Inferior parietal cortex (tissue), 1 donor: Measurements from ENCODE around the gene ATG7.
"Not testable (repeated sequence)": the region's sequence is repeated elsewhere in the genome, so short reads cannot be mapped to it uniquely, and the experiment has no call there.

ENCODE experiments used
- DNase-seq: peaks from one replicate; pipeline ENCODE4 v3.0.0-alpha.2; 2016; ENCODE audit errors: extremely low spot score

ATG7 gene

GRCh38 chr3:11566916-11567315 lies 294.7 kb downstream of the ATG7 start:
- no peak for DNase-seq

DNA sequence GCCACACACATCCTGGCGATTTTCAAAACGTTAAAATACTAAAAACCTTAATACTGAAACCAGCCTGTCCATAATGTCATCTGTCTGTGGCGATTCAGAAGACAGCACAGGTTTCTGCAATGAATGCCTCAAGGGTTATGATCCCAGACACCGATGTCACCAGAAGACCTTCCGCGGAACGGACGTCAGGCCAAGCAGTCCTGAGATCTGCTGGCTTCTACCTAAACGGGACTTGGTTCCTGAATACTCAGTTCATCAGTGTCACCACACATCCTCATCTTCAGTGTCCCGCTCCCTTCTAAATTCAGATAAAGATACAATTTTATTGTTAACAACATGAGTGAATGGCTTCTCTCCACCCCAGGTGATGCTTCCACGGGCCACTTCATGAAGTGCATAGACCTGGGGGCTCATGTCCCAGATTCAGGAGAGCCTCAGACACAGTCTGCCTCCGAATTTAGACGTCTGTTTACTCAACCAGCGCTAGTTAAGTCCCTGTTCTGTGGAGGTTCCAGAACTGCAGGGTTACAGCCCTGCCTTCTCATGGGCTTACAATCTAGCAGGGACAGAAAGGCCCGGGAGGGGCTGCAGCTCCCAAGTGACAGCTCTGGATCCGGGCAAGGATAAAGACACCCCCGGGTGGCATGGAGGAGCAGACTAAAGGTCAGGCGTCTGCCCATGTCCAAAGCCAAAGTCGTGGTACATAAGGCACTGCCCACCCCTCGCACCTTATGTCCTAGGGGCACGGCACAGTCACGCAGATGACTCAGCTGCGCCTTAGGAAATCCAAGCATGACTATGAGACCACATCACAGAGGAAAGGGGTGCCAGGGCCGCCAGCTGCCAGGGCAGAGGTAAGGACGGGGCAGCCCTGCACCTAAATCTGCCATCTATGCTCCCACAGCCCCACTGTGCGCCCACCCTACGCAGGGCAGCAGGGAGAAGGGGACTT lies 295.6 kb downstream of the ATG7 start:
- no peak for DNase-seq

GRCh38 chr3:11568503-11569155 lies 296.4 kb downstream of the ATG7 start:
- no peak for DNase-seq

DNA sequence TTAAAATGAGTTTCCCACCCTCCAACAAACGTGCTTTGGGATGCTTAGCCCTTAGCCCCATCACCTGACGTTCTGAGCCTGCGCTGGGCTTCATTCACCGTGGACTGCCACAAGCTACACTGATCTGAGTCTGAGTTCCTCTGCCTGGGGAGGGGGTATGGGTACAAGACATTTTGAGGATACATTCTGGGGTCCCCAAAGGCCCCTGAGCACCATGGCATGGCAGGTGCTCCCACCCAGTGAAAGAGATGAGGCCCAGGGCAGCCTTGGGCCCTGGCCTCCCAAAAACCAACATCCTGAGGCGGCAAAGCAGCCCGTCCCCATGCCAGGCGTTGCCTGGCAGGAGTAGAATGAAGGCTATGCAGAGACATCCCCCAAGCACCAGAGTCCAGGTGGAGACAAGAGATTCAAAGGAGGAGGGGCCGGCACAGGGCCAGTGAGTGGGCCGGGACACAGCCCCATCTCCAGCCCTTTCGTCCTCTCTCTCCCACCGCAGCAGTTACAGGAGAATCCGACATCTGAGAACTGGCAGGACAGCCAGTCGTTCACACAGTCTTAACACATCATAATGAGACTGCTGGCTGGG lies 297.1 kb downstream of the ATG7 start:
- no peak for DNase-seq

GRCh38 chr3:11570251-11570650 lies 298.1 kb downstream of the ATG7 start:
- no peak for DNase-seq

DNA sequence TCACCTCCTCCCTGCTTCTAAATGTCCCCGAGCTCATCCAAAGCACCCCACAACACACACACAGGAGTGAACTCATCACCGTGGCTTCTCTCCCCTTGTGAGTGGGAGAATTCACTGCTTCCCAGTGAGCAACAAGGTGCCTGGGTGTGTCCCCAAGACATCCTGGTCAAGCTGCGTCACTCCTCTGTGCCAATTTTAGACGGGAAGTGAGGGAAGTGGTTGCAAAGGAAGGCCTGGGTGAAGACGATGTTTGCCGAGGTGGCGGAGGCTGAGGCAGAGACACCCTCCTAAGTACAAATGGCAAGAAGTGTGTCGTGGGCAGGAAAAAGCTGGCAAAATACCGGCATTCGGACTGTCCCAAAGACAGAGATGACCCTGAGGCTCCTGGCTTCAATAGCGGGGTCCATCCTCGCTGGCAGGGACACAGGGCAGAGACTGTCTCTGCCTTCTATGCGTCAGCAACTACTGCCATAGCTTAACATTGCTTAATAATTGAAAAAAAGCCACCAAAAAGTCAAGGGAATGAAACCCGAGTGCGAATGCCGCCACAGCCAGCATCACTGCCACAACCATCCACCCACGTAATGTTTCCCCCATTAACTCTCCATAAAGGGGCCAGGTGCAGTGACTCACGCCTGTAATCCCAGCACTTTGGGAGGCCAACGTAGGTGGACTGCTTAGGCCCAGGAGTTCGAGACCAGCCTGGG lies 298.7 kb downstream of the ATG7 start:
- no peak for DNase-seq

DNA sequence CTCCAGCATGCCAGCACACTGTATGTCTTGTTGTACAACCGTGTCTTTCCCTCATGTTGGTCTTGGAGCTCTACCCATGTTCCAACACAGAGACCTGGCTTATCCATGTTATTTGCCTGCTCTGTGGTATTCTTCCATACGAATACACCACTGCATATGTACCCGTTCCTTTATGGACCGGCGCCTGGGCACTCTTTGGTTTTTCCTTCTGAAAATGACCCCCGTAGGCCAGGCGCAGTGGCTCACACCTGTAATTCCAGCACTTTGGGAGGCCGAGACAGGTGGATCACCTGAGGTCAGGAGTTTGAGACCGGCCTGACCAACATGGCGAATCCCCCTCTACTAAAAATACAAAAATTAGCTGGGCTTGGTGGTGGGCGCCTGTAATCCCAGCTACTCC lies 300.5 kb downstream of the ATG7 start:
- not testable (repeated sequence) for DNase-seq

- no peak for DNase-seq
These were observed 302.9 kb downstream of the ATG7 start for GRCh38 chr3:11574981-11575669.

- no peak for DNase-seq
These were observed 303.5 kb downstream of the ATG7 start for GRCh38 chr3:11575677-11576076.

DNA sequence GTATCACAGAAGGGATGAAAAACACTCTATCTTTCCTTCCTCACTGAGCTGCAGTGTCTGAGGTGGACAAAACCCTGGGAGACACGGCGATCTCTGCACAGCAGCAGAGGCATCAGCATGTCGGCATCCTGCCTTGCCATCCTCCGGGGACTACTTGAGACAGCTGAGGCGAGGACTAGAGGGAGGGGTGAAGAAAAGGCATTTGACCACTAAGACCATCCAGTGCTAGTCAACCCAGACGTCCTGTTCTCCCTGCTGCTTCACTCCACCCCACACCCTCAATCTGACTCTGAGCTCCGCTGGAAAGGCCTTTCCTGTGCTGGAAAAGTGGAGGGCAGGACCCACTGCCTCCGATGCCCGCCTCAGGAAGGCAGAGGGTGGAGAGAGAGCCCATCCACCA lies 304.3 kb downstream of the ATG7 start:
- DNase-seq = no peak

DNA sequence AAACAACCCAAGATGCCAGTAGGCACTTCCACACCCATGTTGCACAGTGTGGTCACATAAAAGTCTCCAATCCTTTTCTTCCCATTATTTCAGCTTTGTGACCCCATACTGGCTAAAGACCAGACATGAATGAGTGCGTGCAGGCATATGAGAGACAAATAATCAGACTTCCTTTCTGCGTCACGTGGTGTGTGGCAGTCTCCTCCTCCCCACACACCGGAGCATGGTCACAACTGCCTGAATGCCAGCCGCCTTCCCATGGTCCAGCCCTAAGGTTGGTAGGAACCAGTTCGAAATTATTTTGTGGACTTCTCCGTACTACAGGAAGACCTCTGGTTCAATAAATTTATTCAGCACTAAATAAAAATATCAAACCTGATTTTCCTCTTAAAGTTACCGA lies 306.0 kb downstream of the ATG7 start:
- no peak for DNase-seq

GRCh38 chr3:11580645-11581044 lies 308.4 kb downstream of the ATG7 start:
- DNase-seq = no peak

GRCh38 chr3:11581237-11582190 lies 309.3 kb downstream of the ATG7 start:
- DNase-seq = peak; percentile 59

DNA sequence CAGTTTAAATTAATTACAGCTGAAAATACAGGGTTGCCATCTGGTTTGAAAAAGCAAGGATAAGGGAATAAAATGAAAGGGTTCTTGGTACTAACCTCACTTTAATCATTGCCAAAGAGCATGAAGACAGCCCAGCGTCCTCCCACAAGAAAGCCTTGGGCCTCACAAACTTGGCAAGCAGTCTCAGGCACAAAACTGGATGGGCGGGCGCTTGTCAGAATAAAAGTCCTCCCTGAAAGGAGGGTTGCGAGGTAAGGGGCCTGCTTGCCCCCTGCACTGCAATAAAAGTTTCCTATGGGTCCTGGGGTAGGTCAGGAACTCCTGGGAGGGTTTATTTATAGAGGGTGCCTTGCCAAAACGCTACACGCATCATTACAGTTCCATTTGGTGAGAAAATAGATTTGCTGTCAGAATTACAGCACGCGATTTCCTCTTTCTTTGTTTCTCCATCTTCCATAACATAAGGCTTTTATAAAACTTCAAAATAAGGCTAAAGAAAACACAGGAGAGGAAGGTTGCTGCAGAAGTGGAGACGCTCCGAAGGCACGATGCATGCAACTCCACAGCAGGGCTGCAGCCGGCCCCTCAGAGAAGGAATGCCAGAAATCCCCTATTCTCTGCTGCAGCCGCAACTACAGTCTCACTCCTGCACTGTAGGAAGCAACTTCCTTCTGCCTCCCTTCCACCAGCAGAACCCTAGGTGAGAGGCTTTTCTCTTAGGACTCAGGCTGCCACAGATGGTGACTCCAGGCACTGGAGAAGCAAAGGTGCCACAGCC lies 310.2 kb downstream of the ATG7 start:
- DNase-seq = peak; percentile 83

DNA sequence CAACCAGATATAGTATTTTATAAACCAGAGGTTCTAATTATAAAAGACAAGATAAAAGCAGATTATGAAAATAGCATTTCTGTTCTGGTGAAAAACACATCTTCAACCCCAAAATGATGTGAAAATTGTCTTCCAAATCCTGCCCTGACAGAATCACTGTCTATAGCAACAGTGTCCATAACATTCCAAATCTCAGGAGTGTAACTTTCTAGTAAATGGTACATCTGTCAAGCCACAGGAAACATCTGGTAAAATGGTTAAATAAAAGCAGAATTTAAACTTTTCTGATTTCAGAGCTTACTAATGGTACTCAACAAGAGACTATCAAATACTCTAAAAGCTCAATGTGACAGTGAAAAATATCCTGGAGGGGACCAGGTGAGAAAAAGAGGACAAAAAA lies 311.0 kb downstream of the ATG7 start:
- no peak for DNase-seq

- no peak for DNase-seq
These were observed 311.4 kb downstream of the ATG7 start for GRCh38 chr3:11583638-11584046.

- DNase-seq = no peak
These were observed 312.4 kb downstream of the ATG7 start for GRCh38 chr3:11584570-11584969.

DNA sequence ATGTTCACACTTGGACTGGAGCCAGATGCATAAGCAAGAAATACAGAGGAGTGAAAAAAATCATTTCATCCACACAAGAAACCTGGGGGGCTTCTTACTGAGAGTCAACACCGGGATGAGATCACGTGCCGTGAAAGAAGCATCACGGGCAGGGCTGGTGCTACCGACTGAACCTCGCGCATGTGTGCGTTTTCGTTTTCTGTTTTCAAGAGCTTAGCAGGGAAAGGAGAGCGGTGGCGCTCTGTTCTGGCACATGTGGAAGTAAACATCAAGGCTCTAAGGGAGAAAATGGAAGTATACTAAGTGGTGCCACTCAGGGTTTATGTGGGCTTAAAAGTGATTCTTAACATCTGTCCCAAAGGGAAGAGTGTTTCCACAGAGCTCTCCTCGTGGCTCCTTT lies 315.6 kb downstream of the ATG7 start:
- DNase-seq = no peak

GRCh38 chr3:11588338-11588737 lies 316.1 kb downstream of the ATG7 start:
- no peak for DNase-seq

DNA sequence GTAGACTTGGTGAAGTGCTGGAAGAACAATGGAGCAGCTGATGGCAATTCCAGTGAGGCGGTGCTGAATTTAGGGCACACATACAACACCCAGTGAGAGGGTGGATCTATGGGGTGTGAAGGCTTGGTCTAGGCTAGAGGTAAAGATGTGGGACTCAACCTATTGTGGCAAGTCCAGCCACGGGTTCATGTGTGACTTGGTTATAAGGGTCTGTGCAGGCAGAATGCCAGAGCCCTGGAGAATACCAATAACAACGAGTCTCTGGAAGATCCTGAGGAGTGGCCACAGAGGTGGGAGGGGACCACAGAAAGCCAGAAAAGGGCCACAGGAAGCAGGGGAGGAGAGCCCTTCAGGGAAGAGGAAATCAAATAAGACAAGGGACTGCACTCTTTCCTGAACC lies 316.6 kb downstream of the ATG7 start:
- no peak for DNase-seq
